HEK293 (cell line): ENCODE measurements around the gene TP63.

Experiments
- CTCF ChIP-seq: fragments of 450-650 bp; formaldehyde crosslinking; IDR thresholded peaks from 2 replicates; pipeline ENCODE4 v1.5.1; 2016; ENCODE audit warnings: missing biosample characterization, missing genetic modification characterization
- PBX3 ChIP-seq: sonication (generic); formaldehyde crosslinking; IDR thresholded peaks from 2 replicates; pipeline ENCODE4 v1.8.1; 2022; ENCODE audit warnings: mild to moderate bottlenecking, moderate library complexity, missing genetic modification reagents
- ZBTB7A ChIP-seq: fragments of 450-650 bp; formaldehyde crosslinking; IDR thresholded peaks from 2 replicates; pipeline ENCODE4 v1.5.1; 2016; ENCODE audit warnings: low read depth, missing biosample characterization, missing genetic modification characterization
- ZNF362 ChIP-seq: fragments of 450-650 bp; formaldehyde crosslinking; IDR thresholded peaks from 2 replicates; pipeline ENCODE4 v1.5.1; 2016; ENCODE audit warnings: missing biosample characterization, missing genetic modification characterization
- ZNF404 ChIP-seq: fragments of 450-650 bp; formaldehyde crosslinking; IDR thresholded peaks from 2 replicates; pipeline ENCODE4 v1.5.1; 2017; ENCODE audit warnings: missing biosample characterization, missing genetic modification characterization
- ZNF658 ChIP-seq: fragments of 450-650 bp; formaldehyde crosslinking; IDR thresholded peaks from 2 replicates; pipeline ENCODE4; 2016; ENCODE audit warnings: missing biosample characterization, missing genetic modification characterization
- ZNF792 ChIP-seq: fragments of 450-650 bp; formaldehyde crosslinking; IDR thresholded peaks from 2 replicates; pipeline ENCODE4 v1.5.1; 2016; ENCODE audit warnings: missing biosample characterization, missing genetic modification characterization
- ZSCAN4 ChIP-seq: fragments of 450-650 bp; formaldehyde crosslinking; IDR thresholded peaks from 2 replicates; pipeline ENCODE4 v1.5.1; 2017; ENCODE audit warnings: missing biosample characterization, missing genetic modification characterization

DNA sequence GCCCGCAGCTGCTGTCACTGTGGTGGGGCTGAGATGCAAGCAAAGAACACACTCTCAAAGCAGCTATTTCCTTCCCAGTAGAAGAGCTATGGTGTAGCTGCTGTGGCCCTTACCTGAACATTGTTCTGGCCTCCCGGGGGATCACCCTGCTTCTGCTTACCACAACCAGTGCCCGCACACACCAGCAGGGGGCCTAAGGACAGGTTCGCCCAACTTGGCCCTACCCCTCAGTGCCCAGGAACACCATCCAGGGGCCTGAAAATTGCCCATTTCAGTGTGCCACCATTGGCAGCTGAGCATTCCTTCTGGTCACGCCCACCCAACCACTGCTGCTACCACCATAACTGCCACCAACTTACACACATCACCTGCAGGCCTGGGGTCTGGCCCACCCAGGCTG, 113.0 kb downstream of the TP63 start:
- TF ChIP-seq ZNF404 (tag by site-specific recombination): no peak
- no peak for TF ChIP-seq PBX3 (CRISPR knock-in tag)
- TF ChIP-seq ZBTB7A: no peak
- no peak for TF ChIP-seq CTCF (tag by site-specific recombination)
- TF ChIP-seq ZNF362 (tag by site-specific recombination): no peak
- TF ChIP-seq ZSCAN4 (tag by site-specific recombination): no peak
- TF ChIP-seq ZNF792: no peak
- TF ChIP-seq ZNF658 (tag by site-specific recombination): no peak
